Activated CD8-positive, alpha-beta memory T cell treated with anti-CD3 and anti-CD28 coated beads, Interleukin-2, amount 50 U/mL, for 4 hours (primary cell): Measurements from ENCODE around the gene IER5.
A peak's percentile ranks its signal among the peaks of the same experiment; 100 is the strongest.
"Not testable (repeated sequence)": the region's sequence is repeated elsewhere in the genome, so short reads cannot be mapped to it uniquely, and the experiment has no call there.

Experiments used
- DNase-seq: peaks from one replicate; pipeline ENCODE4 v3.0.0-alpha.2; 2020

IER5 gene

DNA sequence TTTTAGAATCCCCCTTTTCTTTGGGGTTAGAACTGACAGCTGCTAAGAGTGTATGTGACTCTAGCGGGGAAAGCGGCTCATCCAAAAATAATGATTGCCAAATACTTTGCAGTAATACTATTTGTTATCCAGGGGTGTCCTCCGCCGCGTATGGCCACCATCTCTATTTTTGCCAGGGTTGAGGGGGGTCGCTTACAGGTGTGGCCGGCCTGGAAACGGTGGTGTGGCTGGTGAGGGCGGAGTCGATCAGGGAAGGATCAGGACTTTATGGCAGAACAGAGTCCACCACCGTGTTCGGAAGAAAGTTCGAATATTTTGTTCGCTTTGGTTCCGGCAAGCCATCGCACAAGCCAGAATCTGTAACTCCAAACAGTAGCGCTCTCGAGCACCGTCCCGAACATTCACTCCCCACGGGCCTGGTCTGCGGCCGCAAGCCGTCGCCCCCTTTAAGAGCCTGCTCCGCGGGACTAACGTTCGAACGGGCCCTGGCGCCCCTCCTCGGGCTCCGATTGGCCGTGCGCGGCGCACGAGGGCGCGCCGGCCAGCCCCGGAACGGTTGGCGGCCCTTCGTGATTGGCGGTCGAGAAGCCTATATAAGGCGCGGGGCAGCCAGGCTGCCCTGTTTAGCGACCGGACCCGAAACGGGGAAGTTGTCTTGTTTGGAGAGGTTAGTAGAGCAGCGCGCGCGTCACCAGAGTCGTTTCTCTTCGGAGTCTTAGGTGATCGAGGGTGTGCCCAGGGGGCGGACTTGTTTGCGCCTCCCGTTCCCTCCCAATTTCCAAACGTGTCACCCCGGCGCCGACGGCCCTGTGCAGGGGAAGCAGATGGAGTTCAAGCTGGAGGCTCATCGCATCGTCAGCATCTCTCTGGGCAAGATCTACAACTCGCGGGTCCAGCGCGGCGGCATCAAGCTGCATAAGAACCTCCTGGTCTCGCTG is at the start of gene IER5:
IER5 (plus strand) TSS at position 622 of the 938 bp plus-strand sequence; CDS start at position 825, 203 bp downstream.
- peak; percentile 96 for DNase-seq

DNA sequence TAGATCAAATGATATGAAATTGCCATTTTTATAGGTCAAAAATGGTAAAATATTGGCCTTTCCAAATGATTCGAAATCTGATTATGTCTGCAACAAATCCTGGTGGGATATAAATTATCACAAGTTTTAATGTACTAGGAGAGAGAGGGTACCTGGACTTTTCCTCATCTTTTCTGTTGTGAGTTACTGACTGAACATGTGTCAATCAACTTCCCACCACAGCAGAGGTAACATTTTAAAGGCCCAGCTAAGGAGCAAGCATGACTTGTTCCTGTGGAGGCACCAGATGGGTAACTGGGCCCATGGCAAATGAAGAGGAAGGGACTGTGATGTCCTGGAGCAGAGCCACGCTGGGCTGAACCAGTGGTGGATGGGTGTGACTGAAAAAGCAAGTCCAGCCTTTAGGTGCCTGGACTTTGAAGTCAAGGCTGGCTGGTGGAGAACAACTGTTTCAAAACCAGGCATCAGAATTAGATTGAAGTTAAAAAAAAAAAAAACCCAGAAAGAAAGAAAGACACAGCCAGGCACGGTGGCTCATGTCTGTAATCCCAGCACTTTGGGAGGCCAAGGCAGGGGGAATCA is 48.1 kb upstream of the IER5 start:
- DNase-seq: no peak

DNA sequence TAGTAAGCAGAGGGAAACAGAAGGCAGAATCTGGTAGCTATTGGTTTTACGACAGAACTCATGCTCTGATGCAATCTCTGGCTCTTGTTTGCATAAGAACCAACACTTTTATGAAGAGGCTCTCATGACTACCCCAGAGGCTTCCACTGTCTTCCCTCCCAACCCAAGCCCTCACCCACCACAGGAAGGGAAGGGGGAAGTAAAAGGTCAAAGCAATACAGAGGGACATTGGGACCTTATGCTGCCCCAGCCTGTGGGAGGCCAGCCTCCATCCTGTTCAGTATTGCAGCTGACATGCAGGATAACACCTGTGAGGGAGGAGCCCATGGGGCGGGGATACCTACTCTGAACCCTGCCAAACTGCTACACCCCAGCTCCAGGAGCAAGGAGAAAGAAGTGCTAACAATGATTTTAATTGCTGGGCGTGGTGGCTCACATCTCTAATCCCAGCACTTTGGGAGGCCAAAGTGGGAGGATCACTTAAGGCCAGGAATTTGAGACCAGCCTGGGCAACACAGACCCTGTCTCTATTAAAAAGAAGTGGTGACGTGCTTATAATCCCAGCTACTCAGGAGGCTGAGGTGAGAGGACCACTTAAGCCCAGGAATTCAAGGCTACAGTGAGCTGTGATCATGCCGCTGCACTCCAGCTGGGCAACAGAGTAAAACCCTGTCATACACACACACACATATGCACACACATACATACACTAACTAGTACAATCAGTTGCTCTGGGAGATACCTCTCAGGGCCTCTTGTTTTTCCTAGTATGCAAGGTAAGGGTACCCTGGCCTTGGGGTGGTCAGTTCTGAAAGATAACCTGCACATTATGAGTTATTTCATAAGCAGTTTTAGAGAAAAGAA is 45.2 kb upstream of the IER5 start:
- no peak for DNase-seq

DNA sequence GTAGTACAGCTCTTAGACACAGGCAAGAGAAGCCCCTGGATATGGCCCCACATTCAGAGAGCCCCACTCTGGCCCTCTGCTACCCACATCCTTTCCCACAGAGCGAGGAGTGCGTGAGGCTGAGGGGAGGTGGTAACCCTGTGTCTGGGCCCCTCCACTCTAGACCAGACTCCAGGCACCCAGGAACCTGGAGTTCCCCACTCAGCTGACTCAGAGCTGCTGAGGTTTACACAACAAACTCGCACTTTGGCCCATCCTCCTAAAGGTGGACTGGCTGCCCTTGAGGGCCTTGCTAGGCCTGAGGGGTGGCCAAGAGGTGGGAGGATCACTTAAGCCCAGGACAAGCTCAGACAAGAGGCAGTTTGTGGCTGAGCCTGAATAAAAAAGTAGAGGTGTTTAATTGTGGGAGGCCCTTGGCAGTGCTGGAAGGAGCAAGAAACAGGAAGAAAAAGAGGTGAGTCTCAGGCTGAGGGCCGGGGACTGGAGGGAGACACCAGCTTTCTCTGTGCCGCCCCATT is 44.0 kb upstream of the IER5 start:
- DNase-seq: peak; percentile 42

DNA sequence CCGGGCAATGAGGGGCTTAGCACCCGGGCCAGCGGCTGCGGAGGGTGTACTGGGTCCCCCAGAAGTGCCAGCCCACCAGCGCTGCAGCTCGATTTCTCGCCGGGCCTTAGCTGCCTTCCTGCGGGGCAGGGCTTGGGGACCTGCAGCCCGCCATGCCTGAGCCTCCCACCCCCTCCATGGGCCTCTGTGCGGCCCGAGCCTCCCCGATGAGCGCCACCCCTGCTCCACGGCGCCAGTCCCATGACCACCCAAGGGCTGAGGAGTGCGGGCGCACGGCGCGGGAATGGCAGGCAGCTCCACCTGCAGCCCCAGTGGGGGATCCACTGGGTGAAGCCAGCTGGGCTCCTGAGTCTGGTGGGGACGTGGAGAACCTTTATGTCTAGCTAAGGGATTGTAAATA is 42.6 kb upstream of the IER5 start:
- not testable (repeated sequence) for DNase-seq

DNA sequence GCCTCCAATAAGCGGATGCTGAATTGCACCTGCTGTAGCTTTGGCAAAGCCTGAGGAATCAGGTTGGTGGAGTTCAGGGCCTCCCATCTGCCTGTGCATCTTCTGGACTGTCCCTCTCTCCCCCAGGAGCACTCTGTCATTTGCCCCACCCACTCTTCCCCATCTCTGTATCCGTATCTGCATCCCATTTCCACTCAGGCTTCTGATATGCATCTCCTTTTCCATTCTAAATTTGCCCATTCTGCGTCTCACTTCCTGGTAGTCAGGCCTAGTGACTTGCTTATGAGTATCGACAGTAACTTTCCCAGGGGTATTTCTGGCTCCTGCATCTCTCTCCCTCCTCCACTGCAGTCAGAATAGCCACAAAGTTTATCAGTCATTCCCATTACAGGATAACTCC is 39.1 kb upstream of the IER5 start:
- no peak for DNase-seq

DNA sequence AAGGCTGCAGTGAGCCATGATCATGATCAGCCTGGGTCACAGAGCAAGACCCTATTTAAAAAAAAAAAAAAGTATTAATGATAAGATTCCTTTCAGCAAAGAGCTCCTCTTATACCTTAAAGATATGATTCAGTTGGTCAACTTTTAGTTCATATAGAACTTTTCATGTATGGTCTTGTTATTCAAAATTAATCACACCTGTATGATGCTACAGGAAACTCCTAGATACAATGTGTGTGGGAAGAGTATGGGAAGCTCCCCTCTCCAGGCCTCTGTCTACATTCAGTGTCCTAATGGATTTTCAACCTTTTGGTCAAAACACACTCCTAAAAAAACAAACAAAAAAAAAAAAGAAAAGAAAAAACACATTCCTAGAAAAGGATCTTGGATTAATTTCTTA is 37.6 kb upstream of the IER5 start:
- DNase-seq: no peak

DNA sequence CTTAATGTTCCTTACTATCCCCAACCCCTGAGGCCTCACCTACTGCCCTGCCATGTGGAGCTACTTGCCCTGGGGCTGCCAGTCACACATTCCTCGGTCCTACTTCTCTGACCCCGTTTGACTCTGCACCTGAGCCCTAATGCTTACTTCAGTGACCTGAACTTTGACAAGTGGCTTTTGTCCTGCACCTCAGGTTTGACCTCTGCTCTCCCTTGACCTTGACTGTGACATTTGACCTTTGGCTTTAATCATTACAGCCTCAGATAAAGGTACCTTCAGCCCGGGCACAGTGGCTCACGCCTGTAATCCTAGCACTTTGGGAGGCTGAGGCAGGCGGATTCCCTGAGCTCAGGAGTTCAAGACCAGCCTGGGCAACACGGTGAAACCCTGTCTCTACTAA is 31.9 kb upstream of the IER5 start:
- DNase-seq: no peak

DNA sequence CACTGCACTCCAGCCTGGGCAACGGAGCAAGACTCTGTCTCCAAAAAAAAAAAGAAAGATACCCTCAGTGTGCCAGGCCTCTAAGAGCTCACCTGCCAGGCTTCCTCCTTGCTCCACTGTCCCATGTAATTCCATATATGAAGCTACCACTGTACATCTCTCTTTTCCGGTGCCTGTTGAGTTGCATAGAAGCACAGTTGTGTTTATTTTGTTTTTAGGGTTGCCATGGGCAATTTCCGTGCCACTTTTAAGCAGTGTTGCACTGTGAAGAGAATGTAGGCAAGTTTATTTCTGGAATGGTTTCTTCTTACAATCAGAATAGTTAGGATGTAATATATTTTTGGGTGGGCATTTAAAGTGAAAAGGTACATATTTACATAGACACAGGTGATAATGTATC is 31.4 kb upstream of the IER5 start:
- no peak for DNase-seq

DNA sequence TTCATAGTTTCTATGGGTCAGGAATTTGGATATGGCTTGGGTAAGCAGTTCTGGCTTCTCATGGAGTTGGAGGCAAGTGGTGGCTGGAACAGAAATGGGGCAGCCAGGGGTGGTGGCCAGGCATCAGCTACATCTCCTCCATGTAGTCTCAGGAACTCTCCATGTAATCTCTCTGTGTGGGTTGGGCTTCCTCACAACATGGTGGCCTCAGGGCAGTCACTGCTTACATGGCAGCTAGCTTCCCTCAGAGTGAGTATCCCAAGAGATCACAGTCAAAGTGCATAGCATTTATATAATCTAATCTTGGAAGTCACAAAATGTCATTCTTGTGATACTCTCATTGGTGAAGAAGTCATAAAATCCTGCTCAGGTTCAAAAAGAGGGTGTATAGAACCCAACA is 29.1 kb upstream of the IER5 start:
- no peak for DNase-seq

DNA sequence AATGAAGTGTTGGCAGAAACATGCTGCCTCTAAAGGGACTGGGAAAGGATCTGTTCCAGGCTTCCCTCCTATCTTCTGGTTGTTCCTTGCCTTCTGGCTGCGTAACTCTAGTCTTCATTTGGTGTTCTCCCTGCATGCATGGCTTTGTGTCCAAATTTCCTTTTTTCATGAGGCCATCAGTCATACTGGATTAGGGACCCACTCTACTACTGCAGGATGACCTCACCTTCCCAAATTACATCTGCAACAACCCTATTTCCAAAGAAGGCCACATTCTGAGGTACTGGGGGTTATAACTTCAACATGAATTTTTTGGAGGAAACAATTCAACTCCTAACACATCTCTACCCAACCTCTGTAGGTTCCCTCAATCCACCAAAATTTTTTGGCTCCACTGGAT is 28.4 kb upstream of the IER5 start:
- no peak for DNase-seq

DNA sequence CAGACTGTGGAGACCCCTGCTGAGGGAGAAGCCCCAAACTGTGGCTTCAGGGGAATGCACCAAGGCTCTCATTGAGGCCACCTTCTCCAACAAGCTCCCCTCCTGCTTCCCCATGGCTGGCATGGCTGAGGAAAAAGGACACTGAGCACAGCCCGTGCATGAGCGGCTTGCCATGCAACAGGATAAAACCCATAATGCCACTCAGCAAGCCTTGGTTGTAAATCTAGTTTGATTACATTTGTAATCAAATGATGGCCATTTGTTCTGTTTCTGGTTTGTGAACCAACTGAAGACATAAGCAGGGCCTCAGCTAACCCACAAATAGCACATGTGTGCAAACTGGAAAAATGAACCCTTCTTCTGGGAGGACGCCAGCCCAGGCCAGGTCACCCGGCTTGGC is 27.6 kb upstream of the IER5 start:
- DNase-seq: not testable (repeated sequence)

DNA sequence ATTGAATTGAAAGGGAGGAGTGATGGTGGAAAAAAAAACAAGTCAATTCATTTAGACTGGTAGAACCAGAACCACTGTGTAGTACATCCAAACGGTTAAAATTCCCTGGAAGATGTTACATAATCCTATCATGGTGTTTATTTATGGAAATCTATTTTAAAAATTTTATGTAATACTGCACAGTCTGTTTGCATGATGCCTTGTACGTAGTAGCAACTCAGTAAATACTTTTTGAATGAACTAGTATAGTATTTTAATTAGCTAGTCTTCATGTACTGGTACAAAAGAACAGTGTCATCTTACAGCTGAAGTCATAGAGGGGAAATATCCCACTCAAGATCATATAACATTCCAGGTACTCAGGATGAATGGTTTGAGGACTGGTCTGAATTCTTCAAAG is 27.0 kb upstream of the IER5 start:
- DNase-seq: no peak

DNA sequence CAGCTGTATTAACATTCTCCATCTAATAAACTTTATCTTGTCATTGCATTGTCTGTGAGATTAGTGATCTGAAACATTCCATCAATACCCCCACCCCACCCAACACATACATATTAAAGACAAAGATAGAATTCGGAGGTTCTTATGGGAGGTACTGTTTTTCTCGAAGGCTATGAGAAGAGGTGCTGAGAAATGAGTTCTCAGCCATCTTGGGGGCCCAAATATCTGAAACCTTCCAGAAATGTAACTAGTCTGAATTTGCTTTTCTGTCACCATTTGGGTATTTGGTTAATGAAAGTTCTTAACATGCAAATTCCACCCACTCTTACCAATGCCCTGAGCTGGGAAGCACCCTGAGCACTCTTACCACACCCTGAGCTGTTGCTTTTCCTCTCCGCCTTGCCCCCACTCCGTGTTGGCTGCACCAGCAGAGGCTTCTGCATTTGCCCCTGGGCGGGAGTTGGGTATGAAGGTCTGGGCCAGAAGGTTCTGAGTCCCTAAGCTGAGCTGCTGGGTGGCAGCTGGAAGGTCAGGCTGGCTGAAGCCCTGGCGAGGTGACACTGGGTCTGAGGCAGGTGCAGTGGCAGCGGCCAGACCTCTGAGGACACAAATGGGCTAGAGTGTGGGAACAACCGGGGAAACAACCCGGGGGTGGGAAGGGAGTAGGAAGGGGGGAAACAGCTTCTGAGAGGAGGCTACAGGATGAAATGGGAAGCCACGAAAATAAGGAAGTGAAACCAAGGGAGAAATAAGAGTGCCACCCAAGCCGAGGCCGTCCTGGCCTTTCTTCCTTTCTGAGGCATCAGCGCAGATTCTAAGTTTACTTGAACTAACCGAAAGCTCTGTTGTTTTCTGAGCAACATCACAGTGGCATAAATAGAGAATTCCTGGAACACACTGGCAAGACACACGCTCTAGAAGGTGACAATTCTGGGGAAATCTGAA is 26.3 kb upstream of the IER5 start:
- DNase-seq: peak; percentile 26

DNA sequence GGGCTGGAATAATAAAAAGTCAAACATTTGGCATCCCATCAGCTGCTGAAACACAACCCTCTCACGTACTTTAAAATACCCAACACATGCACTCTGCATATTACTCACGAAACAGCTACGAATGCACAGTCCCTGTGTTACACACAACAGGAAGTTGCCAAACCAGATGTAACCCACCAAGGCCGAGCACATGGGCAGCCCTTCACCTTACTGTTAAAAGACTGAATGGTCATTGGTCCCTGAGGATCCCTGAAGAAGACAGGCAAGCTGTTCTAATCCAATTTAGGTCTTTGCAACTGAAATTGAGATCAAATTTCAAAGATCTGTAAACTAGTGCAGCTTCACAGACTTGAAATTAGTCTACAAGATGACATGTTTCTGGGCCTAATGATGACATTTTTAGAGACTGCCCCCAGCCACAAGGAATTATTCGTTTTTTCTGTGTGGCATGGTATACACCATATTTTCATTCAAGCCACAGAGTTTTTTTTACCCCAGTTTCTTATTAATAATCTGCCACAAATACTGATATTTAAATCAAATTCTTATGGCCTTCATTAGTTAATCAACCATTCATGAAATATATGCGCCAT is 25.6 kb upstream of the IER5 start:
- no peak for DNase-seq

DNA sequence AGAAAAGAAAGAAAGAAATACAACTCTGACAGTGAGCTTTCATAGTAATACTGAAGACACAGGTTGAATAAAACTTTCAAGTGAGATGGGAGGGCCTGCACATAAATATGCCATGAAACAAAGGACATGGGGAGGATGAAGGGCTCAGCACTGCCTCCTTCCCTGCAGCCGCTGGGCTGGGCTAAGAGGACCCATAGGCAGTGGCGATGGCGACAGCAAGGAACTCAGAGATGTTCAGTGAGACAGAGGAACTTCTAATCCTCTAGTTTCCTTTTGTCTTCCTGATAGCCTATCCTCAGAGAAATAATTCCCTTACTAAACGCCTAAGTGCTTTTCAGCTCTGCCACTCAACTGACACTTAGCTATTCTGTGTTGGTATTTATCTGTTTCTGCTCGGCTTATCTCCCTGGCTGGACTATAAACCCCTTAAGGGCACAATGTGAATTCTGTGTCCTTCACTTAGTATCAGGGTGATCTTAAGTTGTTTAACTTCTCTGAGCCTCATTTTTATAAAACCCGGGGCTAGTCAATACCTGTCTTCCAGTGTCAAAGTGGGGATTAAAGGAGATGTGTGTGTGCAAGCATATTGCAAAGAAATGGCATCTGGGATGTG is 24.4 kb upstream of the IER5 start:
- no peak for DNase-seq

DNA sequence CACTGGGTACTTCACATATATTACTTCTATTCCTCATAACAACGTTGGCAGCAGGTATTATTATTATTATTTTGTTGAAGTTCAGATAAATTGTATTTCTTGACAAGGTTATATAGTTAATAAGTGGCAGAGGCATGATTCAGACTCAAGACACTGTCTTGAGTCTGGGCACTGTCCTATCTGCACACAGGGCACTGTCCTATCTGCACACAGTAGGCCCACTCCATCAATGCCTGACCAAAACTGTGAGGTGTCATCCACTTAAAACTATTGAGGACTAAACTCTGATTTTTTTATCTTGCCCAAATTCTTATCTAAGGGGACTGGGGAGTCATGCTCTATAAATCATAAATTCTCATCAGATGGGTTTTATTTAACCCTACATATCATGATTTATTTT is 23.8 kb upstream of the IER5 start:
- DNase-seq: no peak

DNA sequence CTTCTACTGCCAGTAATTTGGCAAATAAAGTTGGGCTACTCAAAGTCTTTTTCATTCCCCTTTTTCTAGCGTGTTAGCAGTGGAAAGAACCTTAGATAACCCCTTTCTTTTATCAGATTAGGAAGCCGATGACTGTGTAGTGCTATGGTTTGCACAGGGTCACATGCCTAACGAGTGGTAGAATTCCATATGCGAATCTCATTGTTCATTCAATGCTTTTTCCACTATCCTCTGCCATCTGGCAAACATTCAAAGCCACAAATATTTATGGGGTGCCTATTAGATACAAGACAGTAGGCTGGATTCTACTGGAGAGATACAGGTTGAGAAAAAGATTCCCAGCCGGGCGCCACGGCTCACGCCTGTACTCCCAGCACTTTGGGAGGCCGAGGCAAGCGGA is 14.9 kb upstream of the IER5 start:
- DNase-seq: no peak

DNA sequence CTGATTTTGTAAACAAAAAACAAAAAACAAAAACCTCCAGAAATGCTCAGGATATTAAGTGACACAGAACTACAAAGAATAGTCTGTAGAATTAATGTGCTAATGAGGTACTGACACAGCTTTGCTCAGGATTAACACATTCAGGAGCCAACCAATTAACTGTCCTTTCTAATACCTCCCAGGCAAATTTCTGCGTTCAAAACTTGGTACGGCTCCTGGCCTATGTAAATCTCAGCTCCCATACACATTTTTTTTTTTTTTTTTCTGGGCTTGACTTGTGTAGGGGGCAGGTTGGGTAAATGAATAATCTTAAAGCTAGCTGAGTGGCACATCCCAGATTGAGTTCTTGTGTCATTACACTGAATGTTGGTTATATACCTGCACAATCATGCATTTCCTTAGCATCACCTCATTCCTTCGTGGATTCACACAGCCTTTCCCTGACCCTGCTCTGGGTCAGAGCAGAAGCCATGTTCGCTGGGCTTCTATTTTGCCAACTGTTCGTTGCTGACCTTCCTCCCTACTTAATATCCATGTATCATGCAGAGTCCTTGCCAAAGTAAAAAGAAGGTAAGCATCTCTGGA is 12.6 kb upstream of the IER5 start:
- DNase-seq: no peak

DNA sequence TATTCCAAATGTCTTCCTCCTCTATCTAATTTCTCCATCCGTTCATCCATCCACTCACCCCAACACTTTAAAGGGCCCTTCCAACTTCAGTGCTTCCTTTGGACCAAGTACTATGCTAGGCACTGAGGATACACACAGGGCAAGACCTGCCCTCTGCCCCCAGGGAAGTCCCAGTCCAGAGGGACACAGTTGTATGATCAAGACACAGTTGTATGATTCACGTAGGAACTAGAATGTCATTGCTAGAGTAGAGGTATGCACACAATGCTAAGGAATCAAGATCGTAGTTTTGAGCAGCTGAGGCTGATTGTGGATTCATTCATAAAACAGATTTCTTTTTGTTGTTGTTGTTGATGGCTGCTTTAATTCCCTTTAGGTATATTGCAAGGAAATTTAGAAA is 11.6 kb upstream of the IER5 start:
- DNase-seq: no peak
